HCT116 (cell line): ENCODE measurements around the gene MAMLD1.

ENCODE experiments used
- ELF1 ChIP-seq: IDR thresholded peaks from 2 replicates; pipeline ENCODE4 v1.6.1; 2012; ENCODE audit warnings: low read depth, borderline replicate concordance
- POLR2A ChIP-seq: IDR thresholded peaks from 2 replicates; pipeline ENCODE4 v1.7.0; 2011; ENCODE audit warnings: borderline replicate concordance; ENCODE audit not compliant: insufficient read depth, insufficient read length; ENCODE audit errors: extremely low read depth
- TF ChIP-seq, protein P1 (sequence below), 3 experiments: fragments of 200-600 bp in 1 of 3; sonication (generic) in 1 of 3; IDR thresholded peaks in 2 of 3; conservative IDR thresholded peaks in 1 of 3; 2 replicates each; pipeline ENCODE4 v1.5.1; 2012 to 2017; ENCODE audit warnings: low read depth in 2 of 3, low read length in 2 of 3, antibody characterized with exemption in 1 of 3, borderline replicate concordance in 1 of 3, control low read depth in 1 of 3, mild to moderate bottlenecking in 1 of 3, mixed read lengths in 1 of 3, mixed run types in 1 of 3, moderate library complexity in 1 of 3; ENCODE audit not compliant: insufficient read depth in 1 of 3

DNA sequence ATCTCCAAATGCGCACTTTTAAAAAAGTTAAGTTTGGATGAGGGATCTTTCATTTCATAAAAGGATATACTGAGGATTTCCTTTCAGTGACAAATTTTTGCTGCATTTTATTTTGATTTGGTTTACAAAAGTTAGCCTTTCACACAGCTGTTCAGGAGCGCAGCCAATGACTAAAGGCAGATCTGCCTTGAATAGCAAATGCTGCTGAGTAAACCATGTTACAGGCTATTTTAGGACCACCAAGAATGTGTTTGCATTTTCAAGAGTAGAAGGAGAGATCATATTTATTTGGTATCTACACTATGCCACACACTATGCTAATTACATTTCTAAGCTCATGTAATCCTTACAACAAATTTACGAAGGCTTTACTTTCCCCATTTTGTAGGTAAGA, 92.1 kb downstream of the MAMLD1 start:
- TF ChIP-seq, protein P1, sequence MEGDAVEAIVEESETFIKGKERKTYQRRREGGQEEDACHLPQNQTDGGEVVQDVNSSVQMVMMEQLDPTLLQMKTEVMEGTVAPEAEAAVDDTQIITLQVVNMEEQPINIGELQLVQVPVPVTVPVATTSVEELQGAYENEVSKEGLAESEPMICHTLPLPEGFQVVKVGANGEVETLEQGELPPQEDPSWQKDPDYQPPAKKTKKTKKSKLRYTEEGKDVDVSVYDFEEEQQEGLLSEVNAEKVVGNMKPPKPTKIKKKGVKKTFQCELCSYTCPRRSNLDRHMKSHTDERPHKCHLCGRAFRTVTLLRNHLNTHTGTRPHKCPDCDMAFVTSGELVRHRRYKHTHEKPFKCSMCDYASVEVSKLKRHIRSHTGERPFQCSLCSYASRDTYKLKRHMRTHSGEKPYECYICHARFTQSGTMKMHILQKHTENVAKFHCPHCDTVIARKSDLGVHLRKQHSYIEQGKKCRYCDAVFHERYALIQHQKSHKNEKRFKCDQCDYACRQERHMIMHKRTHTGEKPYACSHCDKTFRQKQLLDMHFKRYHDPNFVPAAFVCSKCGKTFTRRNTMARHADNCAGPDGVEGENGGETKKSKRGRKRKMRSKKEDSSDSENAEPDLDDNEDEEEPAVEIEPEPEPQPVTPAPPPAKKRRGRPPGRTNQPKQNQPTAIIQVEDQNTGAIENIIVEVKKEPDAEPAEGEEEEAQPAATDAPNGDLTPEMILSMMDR (IDR thresholded peaks at IDR 0.05 in 2 of 3, conservative IDR thresholded peaks at IDR 0.05 in 1 of 3; ENCODE audit: borderline replicate concordance in 1 of 3, insufficient read depth in 1 of 3, low read depth in 2 of 3, low read length in 2 of 3), result no peak
- TF ChIP-seq POLR2A (no peak), ELF1 (no peak)
